ENCODE measurements around the gene CYLD. TPM values are rescaled to one million over a fixed set of nuclear protein-coding genes. Genes with fewer than 3 reads are reported as not detected.

CYLD gene
- total RNA-seq, 4 donors from 2014 or later: 17.6 to 65.8 (median 45.1) TPM

DNA sequence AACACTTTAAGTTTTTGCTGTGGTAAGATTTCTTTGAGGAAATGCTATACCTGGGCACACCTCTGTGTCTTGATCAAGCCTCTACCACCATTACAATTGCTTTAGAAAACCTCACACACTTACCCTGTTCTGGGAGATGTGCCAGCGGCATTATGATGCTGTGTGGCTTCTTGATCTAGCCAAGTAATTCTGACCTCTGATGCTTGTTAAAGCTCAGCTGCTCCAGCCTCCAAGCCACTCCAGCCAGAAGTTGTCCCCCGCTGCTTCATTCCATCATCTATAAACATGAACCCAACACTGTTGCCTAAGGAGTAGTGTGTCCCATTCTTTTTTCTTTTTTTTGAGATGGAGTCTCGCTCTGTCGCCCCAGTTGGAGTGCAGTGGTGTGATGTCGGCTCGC, 60.1 kb downstream of the CYLD start:
- DNase-seq: no peak
- H3K36me3 ChIP-seq: no peaks in the 10 kb centered on the region
- H3K27ac ChIP-seq: no peak overlapping the region
- intact Hi-C loops (cut with DNase I; ENCODE audit: low total_unique reads): no loop called here
- H3K27me3 ChIP-seq: no peaks in the 10 kb centered on the region
- H3K4me3 ChIP-seq: no peak overlapping the region
- TF ChIP-seq, protein P1, sequence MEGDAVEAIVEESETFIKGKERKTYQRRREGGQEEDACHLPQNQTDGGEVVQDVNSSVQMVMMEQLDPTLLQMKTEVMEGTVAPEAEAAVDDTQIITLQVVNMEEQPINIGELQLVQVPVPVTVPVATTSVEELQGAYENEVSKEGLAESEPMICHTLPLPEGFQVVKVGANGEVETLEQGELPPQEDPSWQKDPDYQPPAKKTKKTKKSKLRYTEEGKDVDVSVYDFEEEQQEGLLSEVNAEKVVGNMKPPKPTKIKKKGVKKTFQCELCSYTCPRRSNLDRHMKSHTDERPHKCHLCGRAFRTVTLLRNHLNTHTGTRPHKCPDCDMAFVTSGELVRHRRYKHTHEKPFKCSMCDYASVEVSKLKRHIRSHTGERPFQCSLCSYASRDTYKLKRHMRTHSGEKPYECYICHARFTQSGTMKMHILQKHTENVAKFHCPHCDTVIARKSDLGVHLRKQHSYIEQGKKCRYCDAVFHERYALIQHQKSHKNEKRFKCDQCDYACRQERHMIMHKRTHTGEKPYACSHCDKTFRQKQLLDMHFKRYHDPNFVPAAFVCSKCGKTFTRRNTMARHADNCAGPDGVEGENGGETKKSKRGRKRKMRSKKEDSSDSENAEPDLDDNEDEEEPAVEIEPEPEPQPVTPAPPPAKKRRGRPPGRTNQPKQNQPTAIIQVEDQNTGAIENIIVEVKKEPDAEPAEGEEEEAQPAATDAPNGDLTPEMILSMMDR (IDR thresholded peaks at IDR 0.05): no peak
- TF ChIP-seq POLR2A (IDR thresholded peaks at IDR 0.05): no peak
- no peaks in the 10 kb centered on the region for H3K4me1 ChIP-seq
- no peaks in the 10 kb centered on the region for H3K9me3 ChIP-seq

DNA sequence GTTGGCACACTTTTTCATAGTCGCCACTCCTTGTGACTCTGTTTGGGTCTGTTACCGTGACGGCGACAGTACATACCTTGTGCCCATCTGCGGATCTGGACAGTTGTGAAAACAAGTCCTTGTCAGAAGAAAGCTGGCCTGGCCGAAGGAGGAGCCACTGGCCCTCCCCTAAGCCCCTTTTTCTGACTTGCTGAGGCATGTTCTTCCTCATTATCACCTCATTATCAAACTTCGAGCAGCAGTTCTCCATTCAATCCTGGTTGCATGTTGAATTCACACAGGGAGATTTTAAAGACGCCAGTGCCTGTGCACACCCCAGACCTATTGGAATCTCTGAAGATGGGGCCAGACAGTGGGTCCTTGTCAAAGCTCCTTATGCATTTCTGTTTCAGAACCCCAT, 61.1 kb downstream of the CYLD start:
- DNase-seq: no peak
- Histone ChIP-seq H3K4me3 (no peak overlapping the region), H3K9me3 (no peaks in the 10 kb centered on the region), H3K36me3 (no peaks in the 10 kb centered on the region), H3K27ac (no peak overlapping the region), H3K4me1 (no peaks in the 10 kb centered on the region), H3K27me3 (no peaks in the 10 kb centered on the region)
- TF ChIP-seq, protein P1 (IDR thresholded peaks at IDR 0.05): no peak
- no peak for TF ChIP-seq POLR2A (IDR thresholded peaks at IDR 0.05)
- intact Hi-C loops (cut with DNase I; ENCODE audit: low total_unique reads): no loop called here

DNA sequence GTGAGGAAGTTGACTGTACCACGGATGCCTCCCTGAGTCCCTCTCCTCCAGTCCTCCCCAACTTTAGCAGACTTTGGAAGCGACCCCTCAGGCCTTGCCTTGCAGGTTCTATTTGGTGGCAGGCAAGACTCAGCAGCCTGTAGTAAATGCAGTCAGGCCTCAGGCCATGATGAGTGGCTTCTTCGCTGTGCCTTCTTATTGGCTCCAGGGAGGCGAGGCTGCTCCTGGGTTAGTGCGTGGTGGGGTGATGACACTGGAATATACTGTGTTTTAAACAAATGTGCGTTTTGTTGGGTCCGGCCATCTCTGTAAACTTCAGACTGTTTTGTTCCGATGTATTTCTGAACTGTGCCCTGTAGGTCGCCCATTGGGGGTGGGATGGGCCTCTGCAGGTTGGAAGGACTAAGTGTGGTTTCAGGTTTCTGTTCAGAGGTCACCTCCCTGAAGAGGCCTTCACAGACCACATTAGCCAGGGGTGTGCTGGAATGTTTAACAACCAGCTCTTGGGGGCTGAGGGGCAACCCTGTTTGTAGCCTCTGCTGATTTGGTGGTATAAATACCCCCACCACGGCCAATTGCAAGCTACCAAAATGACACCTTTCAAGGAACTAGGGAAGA, 62.5 kb downstream of the CYLD start:
- H3K36me3 ChIP-seq: no peaks in the 10 kb centered on the region
- no peak for TF ChIP-seq POLR2A (IDR thresholded peaks at IDR 0.05)
- TF ChIP-seq, protein P1 (IDR thresholded peaks at IDR 0.05): no peak
- H3K4me1 ChIP-seq: no peaks in the 10 kb centered on the region
- H3K9me3 ChIP-seq: no peaks in the 10 kb centered on the region
- intact Hi-C loops (cut with DNase I; ENCODE audit: low total_unique reads): no loop called here
- H3K27ac ChIP-seq: no peak overlapping the region
- H3K27me3 ChIP-seq: no peaks in the 10 kb centered on the region
- no peak overlapping the region for H3K4me3 ChIP-seq
- no peak for DNase-seq

DNA sequence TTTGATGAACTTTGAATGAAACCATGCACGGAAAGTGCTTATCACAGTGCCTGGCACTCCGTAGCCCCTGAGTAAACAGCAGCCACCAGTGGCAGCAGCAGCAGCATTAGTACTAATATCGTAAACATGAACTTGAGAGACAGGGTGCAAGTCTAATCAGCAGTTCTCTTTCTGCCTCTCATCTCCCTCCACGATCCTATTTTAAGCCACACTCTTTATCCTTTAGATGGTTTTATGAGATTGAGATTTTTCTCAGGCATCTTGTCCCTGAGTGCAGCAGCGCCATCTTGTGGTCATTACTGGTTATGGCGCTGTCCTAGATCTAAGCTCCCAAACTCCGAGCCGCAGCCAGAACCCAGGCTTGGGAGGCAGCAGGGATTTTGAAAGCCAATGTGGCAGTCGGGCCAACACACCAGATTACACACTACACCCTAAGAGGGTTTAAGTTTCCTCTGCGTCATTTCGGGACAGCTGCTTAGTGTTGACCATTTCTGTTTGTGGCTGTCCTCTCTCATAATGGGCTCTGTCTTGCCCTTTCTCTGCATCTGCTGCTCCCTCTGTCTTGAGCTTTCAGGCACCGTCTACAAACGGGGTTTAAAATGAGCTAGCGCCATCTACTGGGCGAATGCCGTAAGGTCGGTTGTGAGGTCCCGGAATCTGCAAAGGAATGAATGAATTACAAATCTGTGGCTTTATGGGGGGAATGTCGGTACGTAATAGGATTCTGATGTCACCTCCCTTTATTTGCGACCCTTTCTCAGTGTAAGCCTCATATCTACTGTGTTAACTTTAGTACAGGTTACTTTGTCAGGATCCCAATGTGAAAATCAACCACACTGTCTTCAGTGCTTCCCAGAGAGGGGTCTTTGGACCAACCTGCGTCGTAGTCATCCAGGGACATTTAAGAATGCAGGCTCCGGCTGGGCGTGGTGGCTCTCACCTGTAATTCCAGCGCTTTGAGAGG, 64.5 kb downstream of the CYLD start:
- intact Hi-C loops (cut with DNase I; ENCODE audit: low total_unique reads): no loop called here
- TF ChIP-seq POLR2A (IDR thresholded peaks at IDR 0.05): peak in 1 of 2 donors; percentile 13
- TF ChIP-seq, protein P1 (IDR thresholded peaks at IDR 0.05): peak; percentile 74 to 97 (median 83)
- Histone ChIP-seq H3K4me3 (peak overlapping the region in 1 of 2 donors; percentile 33), H3K27me3 (no peaks in the 10 kb centered on the region), H3K4me1 (no peaks in the 10 kb centered on the region), H3K9me3 (no peaks in the 10 kb centered on the region), H3K27ac (peak overlapping the region; percentile 66 to 74), H3K36me3 (no peaks in the 10 kb centered on the region)
- peak; percentile 82 to 85 for DNase-seq
